HepG2 (cell line): Measurements from ENCODE around the gene AGRN. TPM values are rescaled to one million over a fixed set of nuclear protein-coding genes. Genes with fewer than 3 reads are reported as not detected.

Experiments used
- CHD2 ChIP-seq: IDR thresholded peaks from 2 replicates; pipeline ENCODE4 v1.6.1; 2011; ENCODE audit warnings: low read depth, low read length, improper control_type of control experiment
- GABPA ChIP-seq, 2 experiments: IDR thresholded peaks; 2 replicates each; pipeline ENCODE4 v1.6.1; 2011 to 2016; ENCODE audit warnings: low read depth in 2 of 2, low read length in 1 of 2, missing biosample characterization in 1 of 2, missing genetic modification characterization in 1 of 2
- GLI4 ChIP-seq: sonication (generic); formaldehyde crosslinking; IDR thresholded peaks from 2 replicates; pipeline ENCODE4 v1.5.1; 2020; ENCODE audit warnings: missing genetic modification reagents, mild to moderate bottlenecking, moderate library complexity, borderline replicate concordance
- HOXA7 ChIP-seq: sonication (generic); formaldehyde crosslinking; IDR thresholded peaks from 2 replicates; pipeline ENCODE4 v1.8.1; 2022; ENCODE audit warnings: mild to moderate bottlenecking, missing genetic modification reagents, moderate library complexity
- KLF11 ChIP-seq: IDR thresholded peaks from 2 replicates; pipeline ENCODE4 v1.6.1; 2016; ENCODE audit warnings: missing compliant biosample characterization
- NR2F2 ChIP-seq: IDR thresholded peaks from 2 replicates; pipeline ENCODE4 v1.6.1; 2012; ENCODE audit warnings: low read depth, inconsistent platforms, borderline replicate concordance
- POGZ ChIP-seq: sonication (generic); formaldehyde crosslinking; IDR thresholded peaks from 2 replicates; pipeline ENCODE4 v1.4.0; 2020; ENCODE audit warnings: mild to moderate bottlenecking, missing genetic modification reagents
- POLR2G ChIP-seq: fragments of 200-400 bp; formaldehyde crosslinking; IDR thresholded peaks from 2 replicates; pipeline ENCODE4 v1.6.1; 2018; ENCODE audit warnings: mild to moderate bottlenecking, low read depth, low read length, moderate library complexity
- REST ChIP-seq, 2 experiments: IDR thresholded peaks; 2 replicates each; pipeline ENCODE4 v1.6.1; 2011 to 2012; ENCODE audit warnings: low read length in 2 of 2, borderline replicate concordance in 1 of 2, low read depth in 1 of 2, mild to moderate bottlenecking in 1 of 2, moderate library complexity in 1 of 2
- RFX3 ChIP-seq: IDR thresholded peaks from 2 replicates; pipeline ENCODE4 v1.6.1; 2016; ENCODE audit warnings: missing biosample characterization, missing genetic modification reagents
- SRSF9 ChIP-seq: fragments of 200-400 bp; formaldehyde crosslinking; IDR thresholded peaks from 2 replicates; pipeline ENCODE4 v1.6.1; 2018; ENCODE audit warnings: borderline replicate concordance, mild to moderate bottlenecking, low read depth, low read length; ENCODE audit not compliant: insufficient read depth, poor library complexity, severe bottlenecking
- ZBTB1 ChIP-seq: sonication (generic); formaldehyde crosslinking; IDR thresholded peaks from 2 replicates; pipeline ENCODE4 v1.4.0; 2020; ENCODE audit warnings: missing genetic modification reagents, borderline replicate concordance
- ZC3H13 ChIP-seq: sonication (generic); formaldehyde crosslinking; IDR thresholded peaks from 2 replicates; pipeline ENCODE4 v1.8.1; 2023; ENCODE audit warnings: mild to moderate bottlenecking, missing genetic modification reagents, moderate library complexity
- ZNF275 ChIP-seq: sonication (generic); formaldehyde crosslinking; IDR thresholded peaks from 2 replicates; pipeline ENCODE4 v1.8.0; 2022; ENCODE audit warnings: missing genetic modification reagents, mild to moderate bottlenecking, inconsistent platforms, borderline replicate concordance
- ZNF282 ChIP-seq: fragments of 450-650 bp; IDR thresholded peaks from 2 replicates; pipeline ENCODE4 v1.6.1; 2018; ENCODE audit not compliant: partially characterized antibody
- ZNF446 ChIP-seq: sonication (generic); formaldehyde crosslinking; IDR thresholded peaks from 2 replicates; pipeline ENCODE4 v1.5.0; 2020; ENCODE audit warnings: mild to moderate bottlenecking, missing genetic modification reagents
- ZNF768 ChIP-seq: sonication (generic); formaldehyde crosslinking; IDR thresholded peaks from 2 replicates; pipeline ENCODE4 v1.4.0; 2020; ENCODE audit warnings: missing genetic modification reagents
- ZSCAN29 ChIP-seq: sonication (generic); formaldehyde crosslinking; conservative IDR thresholded peaks from 2 replicates; pipeline ENCODE4 v1.4.0; 2020; ENCODE audit warnings: mild to moderate bottlenecking, missing genetic modification reagents
- polyA plus RNA-seq, 8 experiments: library from polyadenylated mRNA; depleted of rRNA in 3 of 8; stranded (reverse) in 7 of 8; unstranded in 1 of 8; fragments of >200 nt; fragmentation: Illumina TruSeq in 4 of 8; extraction: Trizol in 4 of 8; gene quantifications; 2 replicates each; pipeline versions ENCODE4 v1.2.1 to v1.2.3, GENCODE V29; 2011 to 2016; ENCODE audit warnings: low read depth in 4 of 8, missing spikeins in 1 of 8, mixed read lengths in 1 of 8; ENCODE audit not compliant: insufficient read depth in 1 of 8
- total RNA-seq, 5 experiments: library from RNA; depleted of rRNA; stranded (reverse); fragments of >200 nt; fragmentation: Illumina TruSeq; extraction: Trizol; gene quantifications; 2 replicates each; pipeline ENCODE4 v1.2.3, GENCODE V29; 2016; ENCODE audit warnings: low read depth in 1 of 5
- TF ChIP-seq, protein P1 (sequence below): sonication (generic); formaldehyde crosslinking; IDR thresholded peaks from 2 replicates; pipeline ENCODE4 v1.4.0; 2020; ENCODE audit warnings: mild to moderate bottlenecking, missing genetic modification reagents
- TF ChIP-seq, protein P2 (sequence below): IDR thresholded peaks from 2 replicates; pipeline ENCODE4 v1.6.1; 2016
- TF ChIP-seq, protein P3 (sequence below): IDR thresholded peaks from 2 replicates; pipeline ENCODE4 v1.6.1; 2016; ENCODE audit warnings: control low read depth

The AGRN gene
- total and polyA plus RNA-seq, 2 of the 13 experiments (the other 11 are each of a cell fraction or from before 2014, with no cell fraction given): 29.8 to 65.2 TPM

- TF ChIP-seq REST (IDR thresholded peaks at IDR 0.05; ENCODE audit: borderline replicate concordance in 1 of 2, low read depth in 1 of 2, low read length in 2 of 2) (no peak), POLR2G (no peak), HOXA7 (CRISPR knock-in tag) (no peak), ZC3H13 (CRISPR knock-in tag) (no peak), NR2F2 (no peak), KLF11 (CRISPR knock-in tag) (no peak), GABPA (IDR thresholded peaks at IDR 0.05; ENCODE audit: low read depth, low read length) (no peak), GABPA (CRISPR knock-in tag; IDR thresholded peaks at IDR 0.05; ENCODE audit: low read depth) (no peak), ZSCAN29 (CRISPR knock-in tag) (0 out of 2 replicates have a peak, but pooled peaks have one; percentile 46), ZBTB1 (no peak), ZNF446 (CRISPR knock-in tag) (no peak), ZNF275 (CRISPR knock-in tag) (no peak), SRSF9 (no peak), GLI4 (CRISPR knock-in tag) (no peak), CHD2 (no peak), ZNF768 (CRISPR knock-in tag) (no peak), POGZ (no peak), RFX3 (CRISPR knock-in tag) (no peak), ZNF282 (no peak)
- TF ChIP-seq, protein P1, sequence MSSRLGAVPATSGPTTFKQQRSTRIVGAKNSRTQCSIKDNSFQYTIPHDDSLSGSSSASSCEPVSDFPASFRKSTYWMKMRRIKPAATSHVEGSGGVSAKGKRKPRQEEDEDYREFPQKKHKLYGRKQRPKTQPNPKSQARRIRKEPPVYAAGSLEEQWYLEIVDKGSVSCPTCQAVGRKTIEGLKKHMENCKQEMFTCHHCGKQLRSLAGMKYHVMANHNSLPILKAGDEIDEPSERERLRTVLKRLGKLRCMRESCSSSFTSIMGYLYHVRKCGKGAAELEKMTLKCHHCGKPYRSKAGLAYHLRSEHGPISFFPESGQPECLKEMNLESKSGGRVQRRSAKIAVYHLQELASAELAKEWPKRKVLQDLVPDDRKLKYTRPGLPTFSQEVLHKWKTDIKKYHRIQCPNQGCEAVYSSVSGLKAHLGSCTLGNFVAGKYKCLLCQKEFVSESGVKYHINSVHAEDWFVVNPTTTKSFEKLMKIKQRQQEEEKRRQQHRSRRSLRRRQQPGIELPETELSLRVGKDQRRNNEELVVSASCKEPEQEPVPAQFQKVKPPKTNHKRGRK (CRISPR knock-in tag): no peak
- TF ChIP-seq, protein P2, sequence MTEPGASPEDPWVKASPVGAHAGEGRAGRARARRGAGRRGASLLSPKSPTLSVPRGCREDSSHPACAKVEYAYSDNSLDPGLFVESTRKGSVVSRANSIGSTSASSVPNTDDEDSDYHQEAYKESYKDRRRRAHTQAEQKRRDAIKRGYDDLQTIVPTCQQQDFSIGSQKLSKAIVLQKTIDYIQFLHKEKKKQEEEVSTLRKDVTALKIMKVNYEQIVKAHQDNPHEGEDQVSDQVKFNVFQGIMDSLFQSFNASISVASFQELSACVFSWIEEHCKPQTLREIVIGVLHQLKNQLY: no peak
- TF ChIP-seq, protein P3, sequence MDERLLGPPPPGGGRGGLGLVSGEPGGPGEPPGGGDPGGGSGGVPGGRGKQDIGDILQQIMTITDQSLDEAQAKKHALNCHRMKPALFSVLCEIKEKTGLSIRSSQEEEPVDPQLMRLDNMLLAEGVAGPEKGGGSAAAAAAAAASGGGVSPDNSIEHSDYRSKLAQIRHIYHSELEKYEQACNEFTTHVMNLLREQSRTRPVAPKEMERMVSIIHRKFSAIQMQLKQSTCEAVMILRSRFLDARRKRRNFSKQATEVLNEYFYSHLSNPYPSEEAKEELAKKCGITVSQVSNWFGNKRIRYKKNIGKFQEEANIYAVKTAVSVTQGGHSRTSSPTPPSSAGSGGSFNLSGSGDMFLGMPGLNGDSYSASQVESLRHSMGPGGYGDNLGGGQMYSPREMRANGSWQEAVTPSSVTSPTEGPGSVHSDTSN (CRISPR knock-in tag): no peak
Observed at GRCh38 chr1:1037366-1038327, 17.7 kb downstream of the AGRN start (continued).
